Lower lobe of right lung (tissue), 2 donors: Measurements from ENCODE around the gene VENTX. TPM values are rescaled to one million over a fixed set of nuclear protein-coding genes. Genes with fewer than 3 reads are reported as not detected.

Experiments
- ATAC-seq, 2 donors: fragments of 200-7000 bp; cut with Tn5 transposase; one replicate each; pipeline ENCODE4 v1.9.1; 2020 to 2022; ENCODE audit warnings: mild to moderate bottlenecking in 2 of 2, moderate library complexity in 2 of 2
- DNase-seq: peaks from one replicate; pipeline ENCODE4 v3.0.0-alpha.2; 2020
- H3K27ac ChIP-seq: fragments of 200-600 bp; one replicate; pipeline ENCODE4 v1.8.0; 2022
- H3K27me3 ChIP-seq: fragments of 200-600 bp; one replicate; pipeline ENCODE4 v1.8.0; 2022; ENCODE audit warnings: low read depth
- H3K36me3 ChIP-seq: fragments of 200-600 bp; one replicate; pipeline ENCODE4 v1.8.0; 2022; ENCODE audit warnings: mild to moderate bottlenecking
- H3K4me1 ChIP-seq: fragments of 200-600 bp; one replicate; pipeline ENCODE4 v1.8.0; 2022
- H3K4me3 ChIP-seq: fragments of 200-600 bp; one replicate; pipeline ENCODE4 v1.8.0; 2022; ENCODE audit warnings: mild to moderate bottlenecking
- H3K9me3 ChIP-seq: fragments of 200-600 bp; one replicate; pipeline ENCODE4 v1.8.0; 2022
- intact Hi-C: fragments of 100-400 bp; cut with DNase I; formaldehyde crosslinking; loops from one replicate; pipeline ENCODE4 v1.11.0; 2022
- total RNA-seq: library from RNA; stranded (reverse); fragmentation: NEBNext Ultra II Directional; extraction: Animal tissue kit (Norgen Biotek cat#: 25700); gene quantifications from one replicate; pipeline ENCODE4 v1.2.1, GENCODE V29; 2021
- TF ChIP-seq, protein P1 (sequence below): fragments of 200-600 bp; IDR thresholded peaks from one replicate; pipeline ENCODE4 v1.8.0; 2022; ENCODE audit warnings: antibody characterized with exemption, mild to moderate bottlenecking
- donor health status: DM: no; HTN: yes; CAD: no; lungs with severe emphysema.

Gene VENTX
- total RNA-seq, 1 donor from 2014 or later, result 4.5 TPM

GRCh38 chr10:133211141-133211830 is 26.4 kb upstream of the VENTX start:
- H3K4me3 ChIP-seq, result no peak overlapping the region
- no peak overlapping the region for H3K27ac ChIP-seq
- intact Hi-C loops, result no loop called here
- H3K9me3 ChIP-seq, result no peaks in the 10 kb centered on the region
- H3K27me3 ChIP-seq, result no peaks in the 10 kb centered on the region
- ATAC-seq, result no peak
- H3K36me3 ChIP-seq, result no peaks in the 10 kb centered on the region
- TF ChIP-seq, protein P1, sequence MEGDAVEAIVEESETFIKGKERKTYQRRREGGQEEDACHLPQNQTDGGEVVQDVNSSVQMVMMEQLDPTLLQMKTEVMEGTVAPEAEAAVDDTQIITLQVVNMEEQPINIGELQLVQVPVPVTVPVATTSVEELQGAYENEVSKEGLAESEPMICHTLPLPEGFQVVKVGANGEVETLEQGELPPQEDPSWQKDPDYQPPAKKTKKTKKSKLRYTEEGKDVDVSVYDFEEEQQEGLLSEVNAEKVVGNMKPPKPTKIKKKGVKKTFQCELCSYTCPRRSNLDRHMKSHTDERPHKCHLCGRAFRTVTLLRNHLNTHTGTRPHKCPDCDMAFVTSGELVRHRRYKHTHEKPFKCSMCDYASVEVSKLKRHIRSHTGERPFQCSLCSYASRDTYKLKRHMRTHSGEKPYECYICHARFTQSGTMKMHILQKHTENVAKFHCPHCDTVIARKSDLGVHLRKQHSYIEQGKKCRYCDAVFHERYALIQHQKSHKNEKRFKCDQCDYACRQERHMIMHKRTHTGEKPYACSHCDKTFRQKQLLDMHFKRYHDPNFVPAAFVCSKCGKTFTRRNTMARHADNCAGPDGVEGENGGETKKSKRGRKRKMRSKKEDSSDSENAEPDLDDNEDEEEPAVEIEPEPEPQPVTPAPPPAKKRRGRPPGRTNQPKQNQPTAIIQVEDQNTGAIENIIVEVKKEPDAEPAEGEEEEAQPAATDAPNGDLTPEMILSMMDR, result no peak
- H3K4me1 ChIP-seq, result no peaks in the 10 kb centered on the region
- DNase-seq, result no peak

- no peak overlapping the region for H3K27ac ChIP-seq
- no peak for DNase-seq
- H3K9me3 ChIP-seq, result no peaks in the 10 kb centered on the region
- intact Hi-C loops, result no loop called here
- ATAC-seq, result no peak
- no peaks in the 10 kb centered on the region for H3K4me1 ChIP-seq
- H3K36me3 ChIP-seq, result no peaks in the 10 kb centered on the region
- H3K4me3 ChIP-seq, result no peak overlapping the region
- H3K27me3 ChIP-seq, result no peaks in the 10 kb centered on the region
- TF ChIP-seq, protein P1, result no peak
These were observed 25.4 kb upstream of the VENTX start for GRCh38 chr10:133211959-133212852.

GRCh38 chr10:133212853-133213494 is 24.7 kb upstream of the VENTX start:
- H3K36me3 ChIP-seq, result no peaks in the 10 kb centered on the region
- intact Hi-C loops, result no loop called here
- no peaks in the 10 kb centered on the region for H3K27me3 ChIP-seq
- no peaks in the 10 kb centered on the region for H3K9me3 ChIP-seq
- no peak overlapping the region for H3K27ac ChIP-seq
- ATAC-seq (peak; percentile 22 to 34), DNase-seq (no peak)
- no peaks in the 10 kb centered on the region for H3K4me1 ChIP-seq
- TF ChIP-seq, protein P1, result no peak
- no peak overlapping the region for H3K4me3 ChIP-seq

GRCh38 chr10:133213641-133214467 is 23.8 kb upstream of the VENTX start:
- DNase-seq, result no peak
- TF ChIP-seq, protein P1, result no peak
- no peaks in the 10 kb centered on the region for H3K36me3 ChIP-seq
- H3K9me3 ChIP-seq, result no peaks in the 10 kb centered on the region
- H3K4me1 ChIP-seq, result no peaks in the 10 kb centered on the region
- intact Hi-C loops, result no loop called here
- no peaks in the 10 kb centered on the region for H3K27me3 ChIP-seq
- no peak for ATAC-seq
- no peak overlapping the region for H3K4me3 ChIP-seq
- H3K27ac ChIP-seq, result no peak overlapping the region
